IMR-90 (cell line): ENCODE measurements around the gene FAM43B. TPM values are rescaled to one million over a fixed set of nuclear protein-coding genes. Genes with fewer than 3 reads are reported as not detected.

Source experiments
- ATAC-seq: fragments of 200-7000 bp; cut with Tn5 transposase; 2 replicates; pipeline ENCODE4 v1.9.1; 2020; ENCODE audit warnings: low read depth, mild to moderate bottlenecking, moderate library complexity
- BruUV-seq: library from RNA; stranded (reverse); fragments of 400-500 nt; replicated peaks from 2 replicates; lab custom pipeline; 2021; lab: Mats Ljungman, UMichigan
- CTCF ChIA-PET: fragments of 300-600 bp; formaldehyde crosslinking; extraction: SDS; loops from one replicate; lab custom pipeline; 2021; ENCODE audit warnings: antibody characterized with exemption; lab: Yijun Ruan, JAX
- POLR2A ChIA-PET: fragments of 300-600 bp; sonication (Branson Sonifier 250); formaldehyde crosslinking; loops from one replicate; lab custom pipeline; 2022; ENCODE audit warnings: antibody characterized with exemption; ENCODE audit not compliant: unreplicated experiment; lab: Charles Lee
- DNase-seq: peaks from one replicate; pipeline ENCODE4 v3.0.0; 2013
- H2AFZ ChIP-seq: replicated peaks from 2 replicates; pipeline ENCODE3; 2013; ENCODE audit warnings: low read length, mild to moderate bottlenecking; ENCODE audit not compliant: poor library complexity
- H2AK5ac ChIP-seq: 2 replicates; pipeline ENCODE4 v1.6.1; 2013; ENCODE audit warnings: low read depth, low read length, inconsistent platforms
- H2AK9ac ChIP-seq: replicated peaks from 2 replicates; pipeline ENCODE3; 2013; ENCODE audit warnings: mild to moderate bottlenecking, low read depth, low read length, moderate library complexity; ENCODE audit not compliant: poor library complexity
- H2BK120ac ChIP-seq: 2 replicates; pipeline ENCODE4 v1.6.1; 2013; ENCODE audit warnings: low read depth, low read length, inconsistent platforms
- H2BK15ac ChIP-seq: 3 replicates; pipeline ENCODE4 v1.6.1; 2013; ENCODE audit warnings: low read depth, low read length, inconsistent platforms
- H2BK20ac ChIP-seq: 2 replicates; pipeline ENCODE4 v1.6.1; 2013; ENCODE audit warnings: low read depth, mild to moderate bottlenecking, inconsistent platforms, low read length, moderate library complexity
- H2BK5ac ChIP-seq: 2 replicates; pipeline ENCODE4 v1.6.1; 2013; ENCODE audit warnings: mild to moderate bottlenecking, low read depth, low read length, inconsistent platforms; ENCODE audit not compliant: poor library complexity, severe bottlenecking
- H3K14ac ChIP-seq: replicated peaks from 2 replicates; pipeline ENCODE4 v1.6.1; 2013; ENCODE audit warnings: low read depth, low read length, inconsistent platforms
- H3K18ac ChIP-seq: 2 replicates; pipeline ENCODE4 v1.6.1; 2013; ENCODE audit warnings: low read depth, low read length, control low read depth
- H3K23ac ChIP-seq: 2 replicates; pipeline ENCODE4 v1.6.1; 2013; ENCODE audit warnings: low read depth, low read length, inconsistent platforms
- H3K27ac ChIP-seq: 2 replicates; pipeline ENCODE4 v1.5.1; 2013; ENCODE audit warnings: mild to moderate bottlenecking, control low read depth, low read length; ENCODE audit not compliant: insufficient read depth
- H3K27me3 ChIP-seq: 2 replicates; pipeline ENCODE4 v1.6.1; 2013; ENCODE audit warnings: low read length; ENCODE audit not compliant: control insufficient read depth, insufficient read depth
- H3K36me3 ChIP-seq: 2 replicates; pipeline ENCODE4 v1.6.1; 2013; ENCODE audit warnings: low read length, mixed read lengths; ENCODE audit not compliant: control insufficient read depth, insufficient read depth
- H3K4ac ChIP-seq: 2 replicates; pipeline ENCODE4 v1.6.1; 2013; ENCODE audit warnings: low read depth, low read length, inconsistent platforms
- H3K4me1 ChIP-seq: 2 replicates; pipeline ENCODE4 v1.6.1; 2013; ENCODE audit warnings: low read length, mixed read lengths; ENCODE audit not compliant: control insufficient read depth, insufficient read depth
- H3K4me2 ChIP-seq: 2 replicates; pipeline ENCODE4 v1.6.1; 2013; ENCODE audit warnings: low read depth, mild to moderate bottlenecking, control low read depth, low read length, moderate library complexity
- H3K4me3 ChIP-seq: 2 replicates; pipeline ENCODE4 v1.5.1; 2013; ENCODE audit warnings: low read depth, mild to moderate bottlenecking, control low read depth, low read length, moderate library complexity; ENCODE audit not compliant: insufficient read depth
- H3K56ac ChIP-seq: 2 replicates; pipeline ENCODE4 v1.6.1; 2013; ENCODE audit warnings: low read length, inconsistent platforms; ENCODE audit not compliant: insufficient read depth; ENCODE audit errors: extremely low read depth
- H3K79me1 ChIP-seq, 2 experiments: 2 replicates each; pipeline ENCODE4 v1.6.1; 2013; ENCODE audit warnings: low read length in 2 of 2, inconsistent platforms in 1 of 2, low read depth in 1 of 2
- H3K9ac ChIP-seq: 2 replicates; pipeline ENCODE4 v1.6.1; 2013; ENCODE audit warnings: low read depth, low read length, control low read depth
- H3K9me1 ChIP-seq: 2 replicates; pipeline ENCODE4 v1.6.1; 2013; ENCODE audit warnings: low read length, inconsistent platforms; ENCODE audit not compliant: insufficient read depth
- H3K9me3 ChIP-seq: 2 replicates; pipeline ENCODE4 v1.6.1; 2013; ENCODE audit warnings: low read length; ENCODE audit not compliant: control insufficient read depth, insufficient read depth
- H4K20me1 ChIP-seq: 2 replicates; pipeline ENCODE4 v1.6.1; 2013; ENCODE audit warnings: low read length, inconsistent platforms; ENCODE audit not compliant: insufficient read depth
- H4K5ac ChIP-seq: 2 replicates; pipeline ENCODE4 v1.6.1; 2013; ENCODE audit warnings: mild to moderate bottlenecking, low read depth, low read length, control low read depth
- H4K8ac ChIP-seq, 2 experiments: 2 replicates each; pipeline ENCODE4 v1.6.1; 2013; ENCODE audit warnings: low read depth in 2 of 2, low read length in 2 of 2, control low read depth in 1 of 2, inconsistent platforms in 1 of 2
- H4K91ac ChIP-seq: 2 replicates; pipeline ENCODE4 v1.6.1; 2013; ENCODE audit warnings: low read depth, low read length, inconsistent platforms; ENCODE audit not compliant: insufficient read depth
- BHLHE40 ChIP-seq: fragments of 150-350 bp; IDR thresholded peaks from 2 replicates; pipeline ENCODE4 v1.6.1; 2016; ENCODE audit warnings: mild to moderate bottlenecking, low read depth, low read length
- CTCF ChIP-seq: conservative IDR thresholded peaks from 2 replicates; pipeline ENCODE4 v1.5.1; 2012; ENCODE audit warnings: mild to moderate bottlenecking, low read depth, low read length, improper control_type of control experiment
- MAZ ChIP-seq: IDR thresholded peaks from 2 replicates; pipeline ENCODE4 v1.6.1; 2012; ENCODE audit warnings: low read depth, mild to moderate bottlenecking, low read length, improper control_type of control experiment, moderate library complexity, borderline replicate concordance
- MXI1 ChIP-seq: IDR thresholded peaks from 2 replicates; pipeline ENCODE4 v1.6.1; 2012; ENCODE audit warnings: low read depth, mild to moderate bottlenecking, low read length, moderate library complexity, borderline replicate concordance
- POLR2A ChIP-seq: IDR thresholded peaks from 2 replicates; pipeline ENCODE4 v1.6.1; 2012; ENCODE audit warnings: mild to moderate bottlenecking, low read depth, low read length
- RFX5 ChIP-seq: IDR thresholded peaks from 2 replicates; pipeline ENCODE4 v1.8.0; 2012; ENCODE audit warnings: low read depth, mild to moderate bottlenecking, low read length, moderate library complexity
- WGBS, 2 experiments: methylation state at CpG; one replicate each; pipeline versions ENCODE4 v1.1.5 to v1.1.7; 2013; ENCODE audit warnings: missing lambda C conversion rate in 2 of 2; ENCODE audit not compliant: insufficient read length in 1 of 2; ENCODE audit errors: extremely low coverage in 2 of 2; 5-methylcytosine and 5-hydroxymethylcytosine counted together
- dilution Hi-C: fragments of 300-500 bp; cut with HindIII; formaldehyde crosslinking; loops from one replicate; pipeline ENCODE4 v1.14.3; 2018; ENCODE audit warnings: low sequenced_read_pairs; ENCODE audit not compliant: unreplicated experiment
- in situ Hi-C: fragments of 300-500 bp; cut with MboI; formaldehyde crosslinking; loops from 3 replicates; pipeline ENCODE4 v1.14.3; 2019; ENCODE audit warnings: low sequenced_read_pairs, inconsistent platforms, mixed read lengths
- intact Hi-C: fragments of 100-400 bp; cut with micrococcal nuclease; formaldehyde crosslinking; loops from 2 replicates; pipeline ENCODE4 v1.10.0; 2022
- polyA plus RNA-seq, 3 experiments: library from polyadenylated mRNA; depleted of rRNA; stranded (reverse); fragments of >200 nt; gene quantifications; 2 replicates each; pipeline ENCODE4 v1.2.3, GENCODE V29; 2012; ENCODE audit warnings: low replicate concordance in 1 of 3
- total RNA-seq: library from RNA; depleted of rRNA; stranded (reverse); fragments of >200 nt; gene quantifications from 2 replicates; pipeline ENCODE4 v1.2.3, GENCODE V29; 2012

FAM43B gene
- total and polyA plus RNA-seq, 2 of the 4 experiments (the other 2 are of a cell fraction): 0.05 TPM; not detected in 1

GRCh38 chr1:20538227-20538626 lies 14.1 kb upstream of the FAM43B start:
- Histone ChIP-seq H2AK9ac (no peak overlapping the region), H3K18ac (no peak overlapping the region), H4K20me1 (no peaks in the 10 kb centered on the region), H3K27ac (no peak overlapping the region), H4K8ac (no peak overlapping the region), H2BK5ac (no peak overlapping the region), H3K4me1 (no peaks in the 10 kb centered on the region), H4K5ac (no peak overlapping the region), H2AK5ac (no peak overlapping the region), H3K23ac (no peak overlapping the region), H3K56ac (no peak overlapping the region), H3K4me3 (no peak overlapping the region), H3K9me1 (no peaks in the 10 kb centered on the region; the same call in 1 of the 2 replicates), H2AFZ (no peak overlapping the region), H2BK15ac (no peak overlapping the region), H3K14ac (no peak overlapping the region), H3K79me1 (no peaks in the 10 kb centered on the region), H3K4me2 (no peak overlapping the region), H3K36me3 (no peaks in the 10 kb centered on the region), H3K27me3 (peaks cover 62% of the 10 kb centered on the region), H4K91ac (no peak overlapping the region), H3K9me3 (peaks cover 2% of the 10 kb centered on the region; the same call in 1 of the 2 replicates), H3K4ac (no peak overlapping the region), H2BK120ac (no peak overlapping the region), H3K9ac (no peak overlapping the region), H2BK20ac (no peak overlapping the region)
- ChIA-PET POLR2A (no interaction called here), CTCF (no interaction called here)
- ATAC-seq (no peak), DNase-seq (no peak)
- no CpG with 5 or more reads among the region's 2 CpGs for WGBS, 2 experiments
- BruUV-seq: no TSS peak
- in situ Hi-C loops (loop anchor here (25.0 kb wide), 1 partner anchor 674 kb away; no protein-coding TSS in a partner anchor), intact Hi-C loops (no loop called here), dilution Hi-C loops (no loop called here)
- no peak for TF ChIP-seq RFX5
- no peak for TF ChIP-seq POLR2A
- TF ChIP-seq CTCF: no peak
- no peak for TF ChIP-seq MXI1
- TF ChIP-seq BHLHE40: no peak
- TF ChIP-seq MAZ: no peak
